WTC11 (cell line): ENCODE data around the gene RCBTB1. TPM values are rescaled to one million over a fixed set of nuclear protein-coding genes. Genes with fewer than 3 reads are reported as not detected.

Experiments
- ATAC-seq: fragments of 200-7000 bp; cut with Tn5 transposase; 2 replicates; pipeline ENCODE4 v1.10.0; 2021; ENCODE audit warnings: mild to moderate bottlenecking, moderate library complexity
- CTCF ChIA-PET: fragments of 300-600 bp; sonication (Branson Sonifier 250); formaldehyde crosslinking; loops from one replicate; lab custom pipeline; 2021; ENCODE audit warnings: antibody characterized with exemption; lab: Charles Lee
- POLR2A ChIA-PET: fragments of 350-600 bp; sonication (Branson Sonifier 250); formaldehyde crosslinking; loops from one replicate; lab custom pipeline; 2021; ENCODE audit warnings: antibody characterized with exemption; lab: Charles Lee
- DNase-seq: peaks from one replicate; pipeline ENCODE4 v3.0.0; 2021; ENCODE audit warnings: low spot score
- H3K27ac Mint-ChIP-seq: 2 replicates; pipeline ENCODE4 v1.8.0; 2021; ENCODE audit warnings: mixed read lengths
- H3K27me3 Mint-ChIP-seq: 2 replicates; pipeline ENCODE4 v1.8.0; 2021; ENCODE audit warnings: low read depth, mild to moderate bottlenecking, moderate library complexity, mixed read lengths
- H3K36me3 Mint-ChIP-seq: 2 replicates; pipeline ENCODE4 v1.8.0; 2021; ENCODE audit warnings: mixed read lengths
- H3K4me1 Mint-ChIP-seq: 2 replicates; pipeline ENCODE4 v1.8.0; 2022; ENCODE audit warnings: mixed read lengths
- H3K4me3 Mint-ChIP-seq: 2 replicates; pipeline ENCODE4 v1.8.0; 2021; ENCODE audit warnings: mild to moderate bottlenecking, moderate library complexity, mixed read lengths
- H3K9me3 Mint-ChIP-seq: 2 replicates; pipeline ENCODE4 v1.8.0; 2021; ENCODE audit warnings: mixed read lengths
- CREM ChIP-seq: sonication (generic); formaldehyde crosslinking; IDR thresholded peaks from 2 replicates; pipeline ENCODE4 v1.8.1; 2022; ENCODE audit warnings: mild to moderate bottlenecking, missing genetic modification reagents, moderate library complexity
- ELF4 ChIP-seq: sonication (generic); formaldehyde crosslinking; IDR thresholded peaks from 2 replicates; pipeline ENCODE4 v1.8.1; 2022; ENCODE audit warnings: low read depth, mild to moderate bottlenecking, moderate library complexity, missing genetic modification reagents
- FOXK1 ChIP-seq: sonication (generic); formaldehyde crosslinking; IDR thresholded peaks from 2 replicates; pipeline ENCODE4 v1.8.0; 2022; ENCODE audit warnings: mild to moderate bottlenecking, moderate library complexity, missing genetic modification reagents
- FOXP1 ChIP-seq: sonication (generic); formaldehyde crosslinking; IDR thresholded peaks from 2 replicates; pipeline ENCODE4 v1.8.0; 2022; ENCODE audit warnings: missing genetic modification reagents, mild to moderate bottlenecking, moderate library complexity, borderline replicate concordance
- MXD4 ChIP-seq: fragments of 250-450 bp; sonication (Bioruptor Pico); IDR thresholded peaks from 2 replicates; pipeline ENCODE4 v1.8.0; 2021; ENCODE audit warnings: mild to moderate bottlenecking, moderate library complexity, borderline replicate concordance
- NR1H2 ChIP-seq: sonication (generic); formaldehyde crosslinking; IDR thresholded peaks from 2 replicates; pipeline ENCODE4 v1.9.0; 2021; ENCODE audit warnings: mild to moderate bottlenecking, moderate library complexity, missing genetic modification reagents
- PRDM15 ChIP-seq: sonication (generic); formaldehyde crosslinking; IDR thresholded peaks from 2 replicates; pipeline ENCODE4 v1.8.0; 2022; ENCODE audit warnings: missing genetic modification reagents
- SOX15 ChIP-seq: fragments of 250-450 bp; sonication (Bioruptor Pico); IDR thresholded peaks from 2 replicates; pipeline ENCODE4 v1.9.0; 2021; ENCODE audit warnings: mild to moderate bottlenecking
- TEAD1 ChIP-seq: sonication (generic); formaldehyde crosslinking; IDR thresholded peaks from 2 replicates; pipeline ENCODE4 v1.8.0; 2022; ENCODE audit warnings: mild to moderate bottlenecking, missing genetic modification reagents
- ZNF263 ChIP-seq: sonication (generic); formaldehyde crosslinking; IDR thresholded peaks from 2 replicates; pipeline ENCODE4 v1.8.1; 2022; ENCODE audit warnings: low read depth, mild to moderate bottlenecking, moderate library complexity, missing genetic modification reagents
- ZNF416 ChIP-seq: fragments of 250-450 bp; sonication (Bioruptor Pico); IDR thresholded peaks from 2 replicates; pipeline ENCODE4 v1.9.0; 2021; ENCODE audit warnings: mild to moderate bottlenecking, inconsistent platforms
- ZNF423 ChIP-seq: fragments of 250-450 bp; sonication (Bioruptor Pico); IDR thresholded peaks from 2 replicates; pipeline ENCODE4 v2.1.2; 2022; ENCODE audit warnings: mild to moderate bottlenecking, moderate library complexity
- ZNF671 ChIP-seq: fragments of 250-450 bp; sonication (Bioruptor Pico); IDR thresholded peaks from 2 replicates; pipeline ENCODE4 v1.8.0; 2021; ENCODE audit warnings: mild to moderate bottlenecking
- total RNA-seq: library from RNA; stranded (reverse); gene quantifications from 3 replicates; pipeline ENCODE4 v1.2.3, GENCODE V29; 2021
- TF ChIP-seq, protein P1 (sequence below): sonication (generic); formaldehyde crosslinking; IDR thresholded peaks from 2 replicates; pipeline ENCODE4 v1.8.1; 2023; ENCODE audit warnings: mild to moderate bottlenecking, missing genetic modification reagents, moderate library complexity
- TF ChIP-seq, protein P2 (sequence below): sonication (generic); formaldehyde crosslinking; IDR thresholded peaks from 2 replicates; pipeline ENCODE4 v1.8.1; 2023; ENCODE audit warnings: mild to moderate bottlenecking, missing genetic modification reagents, borderline replicate concordance
- TF ChIP-seq, protein P3 (sequence below): sonication (generic); formaldehyde crosslinking; IDR thresholded peaks from 2 replicates; pipeline ENCODE4 v1.8.1; 2022; ENCODE audit warnings: missing genetic modification reagents, borderline replicate concordance

The RCBTB1 gene
- total RNA-seq, 1 experiment from 2014 or later: 31.3 TPM

- TF ChIP-seq PRDM15: no peak
- no peak for TF ChIP-seq ZNF416
Measured at GRCh38 chr13:49533011-49533410, 52.3 kb downstream of the RCBTB1 start (continued).

DNA sequence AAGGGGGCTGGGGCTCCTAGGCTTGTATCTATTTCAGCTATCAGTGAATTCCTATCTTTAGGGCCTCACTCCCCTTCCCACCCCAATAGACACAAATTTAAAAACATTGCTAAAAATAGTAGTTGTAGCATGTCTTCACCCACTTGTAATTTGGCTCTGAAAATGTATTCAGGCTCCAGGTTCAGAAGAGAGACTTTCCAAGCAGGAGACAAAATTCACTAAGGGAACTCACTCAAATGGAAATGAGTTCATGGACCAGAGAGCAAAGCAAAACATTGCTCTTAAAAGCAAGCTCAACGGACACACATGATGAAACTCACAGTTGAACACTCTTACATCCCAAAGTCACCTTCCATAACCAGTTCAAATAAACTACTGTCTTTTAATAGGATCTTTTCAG lies 52.8 kb downstream of the RCBTB1 start:
- peaks cover 8% of the 10 kb centered on the region; the same call in 1 of the 2 replicates for H3K36me3 Mint-ChIP-seq
- no peak overlapping the region for H3K27ac Mint-ChIP-seq
- TF ChIP-seq NR1H2 (no peak), ZNF423 (CRISPR knock-in tag) (no peak), CREM (CRISPR knock-in tag) (no peak), ZNF671 (CRISPR knock-in tag) (no peak), FOXK1 (CRISPR knock-in tag) (no peak)
- TF ChIP-seq, protein P1, sequence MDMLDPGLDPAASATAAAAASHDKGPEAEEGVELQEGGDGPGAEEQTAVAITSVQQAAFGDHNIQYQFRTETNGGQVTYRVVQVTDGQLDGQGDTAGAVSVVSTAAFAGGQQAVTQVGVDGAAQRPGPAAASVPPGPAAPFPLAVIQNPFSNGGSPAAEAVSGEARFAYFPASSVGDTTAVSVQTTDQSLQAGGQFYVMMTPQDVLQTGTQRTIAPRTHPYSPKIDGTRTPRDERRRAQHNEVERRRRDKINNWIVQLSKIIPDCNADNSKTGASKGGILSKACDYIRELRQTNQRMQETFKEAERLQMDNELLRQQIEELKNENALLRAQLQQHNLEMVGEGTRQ (CRISPR knock-in tag): no peak
- TF ChIP-seq, protein P2, sequence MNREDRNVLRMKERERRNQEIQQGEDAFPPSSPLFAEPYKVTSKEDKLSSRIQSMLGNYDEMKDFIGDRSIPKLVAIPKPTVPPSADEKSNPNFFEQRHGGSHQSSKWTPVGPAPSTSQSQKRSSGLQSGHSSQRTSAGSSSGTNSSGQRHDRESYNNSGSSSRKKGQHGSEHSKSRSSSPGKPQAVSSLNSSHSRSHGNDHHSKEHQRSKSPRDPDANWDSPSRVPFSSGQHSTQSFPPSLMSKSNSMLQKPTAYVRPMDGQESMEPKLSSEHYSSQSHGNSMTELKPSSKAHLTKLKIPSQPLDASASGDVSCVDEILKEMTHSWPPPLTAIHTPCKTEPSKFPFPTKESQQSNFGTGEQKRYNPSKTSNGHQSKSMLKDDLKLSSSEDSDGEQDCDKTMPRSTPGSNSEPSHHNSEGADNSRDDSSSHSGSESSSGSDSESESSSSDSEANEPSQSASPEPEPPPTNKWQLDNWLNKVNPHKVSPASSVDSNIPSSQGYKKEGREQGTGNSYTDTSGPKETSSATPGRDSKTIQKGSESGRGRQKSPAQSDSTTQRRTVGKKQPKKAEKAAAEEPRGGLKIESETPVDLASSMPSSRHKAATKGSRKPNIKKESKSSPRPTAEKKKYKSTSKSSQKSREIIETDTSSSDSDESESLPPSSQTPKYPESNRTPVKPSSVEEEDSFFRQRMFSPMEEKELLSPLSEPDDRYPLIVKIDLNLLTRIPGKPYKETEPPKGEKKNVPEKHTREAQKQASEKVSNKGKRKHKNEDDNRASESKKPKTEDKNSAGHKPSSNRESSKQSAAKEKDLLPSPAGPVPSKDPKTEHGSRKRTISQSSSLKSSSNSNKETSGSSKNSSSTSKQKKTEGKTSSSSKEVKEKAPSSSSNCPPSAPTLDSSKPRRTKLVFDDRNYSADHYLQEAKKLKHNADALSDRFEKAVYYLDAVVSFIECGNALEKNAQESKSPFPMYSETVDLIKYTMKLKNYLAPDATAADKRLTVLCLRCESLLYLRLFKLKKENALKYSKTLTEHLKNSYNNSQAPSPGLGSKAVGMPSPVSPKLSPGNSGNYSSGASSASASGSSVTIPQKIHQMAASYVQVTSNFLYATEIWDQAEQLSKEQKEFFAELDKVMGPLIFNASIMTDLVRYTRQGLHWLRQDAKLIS (CRISPR knock-in tag): no peak
- TF ChIP-seq, protein P3, sequence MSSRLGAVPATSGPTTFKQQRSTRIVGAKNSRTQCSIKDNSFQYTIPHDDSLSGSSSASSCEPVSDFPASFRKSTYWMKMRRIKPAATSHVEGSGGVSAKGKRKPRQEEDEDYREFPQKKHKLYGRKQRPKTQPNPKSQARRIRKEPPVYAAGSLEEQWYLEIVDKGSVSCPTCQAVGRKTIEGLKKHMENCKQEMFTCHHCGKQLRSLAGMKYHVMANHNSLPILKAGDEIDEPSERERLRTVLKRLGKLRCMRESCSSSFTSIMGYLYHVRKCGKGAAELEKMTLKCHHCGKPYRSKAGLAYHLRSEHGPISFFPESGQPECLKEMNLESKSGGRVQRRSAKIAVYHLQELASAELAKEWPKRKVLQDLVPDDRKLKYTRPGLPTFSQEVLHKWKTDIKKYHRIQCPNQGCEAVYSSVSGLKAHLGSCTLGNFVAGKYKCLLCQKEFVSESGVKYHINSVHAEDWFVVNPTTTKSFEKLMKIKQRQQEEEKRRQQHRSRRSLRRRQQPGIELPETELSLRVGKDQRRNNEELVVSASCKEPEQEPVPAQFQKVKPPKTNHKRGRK (CRISPR knock-in tag): no peak
- TF ChIP-seq, all 79 proteins: peak for 0
- Mint-ChIP-seq H3K27me3 (no peaks in the 10 kb centered on the region), H3K4me1 (no peaks in the 10 kb centered on the region), H3K9me3 (no peaks in the 10 kb centered on the region), H3K4me3 (no peak overlapping the region)
- DNase-seq (no peak), ATAC-seq (no peak)
- POLR2A ChIA-PET: no interaction called here
- CTCF ChIA-PET: no interaction called here

DNA sequence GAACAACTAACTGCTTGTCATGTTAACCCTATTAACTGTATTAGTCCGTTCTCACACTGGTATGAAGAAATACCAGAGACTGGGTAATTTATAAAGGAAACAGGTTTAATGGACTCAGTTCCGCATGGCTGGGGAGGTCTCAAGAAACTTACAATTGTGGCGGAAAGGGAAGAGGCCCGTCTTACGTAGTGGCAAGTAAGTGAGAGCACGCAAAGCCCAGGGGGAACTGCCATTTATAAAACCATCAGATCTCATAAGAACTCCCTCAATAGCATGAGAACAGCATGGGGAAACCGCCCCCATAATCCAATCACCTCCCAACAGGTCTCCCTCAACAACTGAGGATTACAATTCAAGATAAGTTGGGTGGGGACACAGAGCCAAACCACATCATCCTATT lies 54.9 kb downstream of the RCBTB1 start:
- Mint-ChIP-seq H3K36me3 (peaks cover 8% of the 10 kb centered on the region; the same call in 1 of the 2 replicates), H3K4me1 (no peaks in the 10 kb centered on the region), H3K9me3 (no peaks in the 10 kb centered on the region), H3K27me3 (no peaks in the 10 kb centered on the region), H3K4me3 (no peak overlapping the region), H3K27ac (no peak overlapping the region)
- CTCF ChIA-PET: no interaction called here
- POLR2A ChIA-PET: no interaction called here
- ATAC-seq (no peak), DNase-seq (no peak)
- TF ChIP-seq ZNF263 (CRISPR knock-in tag) (no peak), FOXP1 (CRISPR knock-in tag) (no peak), TEAD1 (CRISPR knock-in tag) (no peak), SOX15 (CRISPR knock-in tag) (no peak), MXD4 (CRISPR knock-in tag) (no peak), ELF4 (CRISPR knock-in tag) (no peak)
